Choroid plexus epithelial cell (primary cell): ENCODE data around the gene GPRC5D.

Experiments used
- DNase-seq: peaks from one replicate; pipeline ENCODE4 v3.0.0-alpha.2; 2010; ENCODE audit warnings: low read depth
- H3K4me3 ChIP-seq: 2 replicates; pipeline ENCODE4 v1.5.1; 2011; ENCODE audit warnings: low read depth, mild to moderate bottlenecking, control low read depth, low read length, moderate library complexity
- CTCF ChIP-seq: conservative IDR thresholded peaks from 2 replicates; pipeline ENCODE4 v1.5.1; 2011; ENCODE audit warnings: low read depth, mild to moderate bottlenecking, control low read depth, inconsistent platforms, low read length, moderate library complexity

GPRC5D gene

GRCh38 chr12:12982331-12982730 is 30.4 kb upstream of the GPRC5D start:
- H3K4me3 ChIP-seq: no peak overlapping the region
- no peak for DNase-seq
- TF ChIP-seq CTCF: no peak

GRCh38 chr12:12979731-12980259 is 27.8 kb upstream of the GPRC5D start:
- peak; percentile 97 for DNase-seq

GRCh38 chr12:12979126-12979525 is 27.2 kb upstream of the GPRC5D start:
- peak; percentile 15 for TF ChIP-seq CTCF

More at GRCh38 chr12:12979731-12980259, 27.8 kb upstream of the GPRC5D start:
- H3K4me3 ChIP-seq: no peak overlapping the region
- TF ChIP-seq CTCF: no peak

GRCh38 chr12:12977231-12977630 is 25.3 kb upstream of the GPRC5D start:
- no peak overlapping the region for H3K4me3 ChIP-seq
- TF ChIP-seq CTCF: no peak
- DNase-seq: no peak

More at GRCh38 chr12:12979126-12979525, 27.2 kb upstream of the GPRC5D start:
- H3K4me3 ChIP-seq: no peak overlapping the region
- peak; percentile 83 for DNase-seq

- H3K4me3 ChIP-seq: no peak overlapping the region
- no peak for TF ChIP-seq CTCF
- DNase-seq: peak; percentile 96
Observed at GRCh38 chr12:12976366-12976765, 24.4 kb upstream of the GPRC5D start.

GRCh38 chr12:12975322-12976077 is 23.5 kb upstream of the GPRC5D start:
- DNase-seq: peak; percentile 74
- H3K4me3 ChIP-seq: no peak overlapping the region
- TF ChIP-seq CTCF: peak; percentile 84

- TF ChIP-seq CTCF: no peak
- DNase-seq: no peak
- H3K4me3 ChIP-seq: no peak overlapping the region
Observed at GRCh38 chr12:12974211-12974610, 22.2 kb upstream of the GPRC5D start.
